KOPT-K1 (cell line): ENCODE data around the gene SLC7A8.

Experiments
- H3K27ac ChIP-seq: fragments of 200-600 bp; sonication (generic); 2 replicates; pipeline ENCODE4 v1.5.1; 2016; ENCODE audit warnings: antibody characterized with exemption, mild to moderate bottlenecking, low read depth, low read length; ENCODE audit not compliant: poor library complexity, severe bottlenecking
- H3K36me3 ChIP-seq: fragments of 200-600 bp; sonication (generic); 2 replicates; pipeline ENCODE4 v1.5.1; 2017; ENCODE audit warnings: antibody characterized with exemption, mild to moderate bottlenecking, low read length, moderate library complexity; ENCODE audit not compliant: insufficient read depth
- H3K9me3 ChIP-seq: fragments of 200-600 bp; sonication (generic); 2 replicates; pipeline ENCODE4 v1.5.1; 2017; ENCODE audit warnings: antibody characterized with exemption, low read length, mild to moderate bottlenecking; ENCODE audit not compliant: insufficient read depth, poor library complexity, severe bottlenecking

Gene SLC7A8

DNA sequence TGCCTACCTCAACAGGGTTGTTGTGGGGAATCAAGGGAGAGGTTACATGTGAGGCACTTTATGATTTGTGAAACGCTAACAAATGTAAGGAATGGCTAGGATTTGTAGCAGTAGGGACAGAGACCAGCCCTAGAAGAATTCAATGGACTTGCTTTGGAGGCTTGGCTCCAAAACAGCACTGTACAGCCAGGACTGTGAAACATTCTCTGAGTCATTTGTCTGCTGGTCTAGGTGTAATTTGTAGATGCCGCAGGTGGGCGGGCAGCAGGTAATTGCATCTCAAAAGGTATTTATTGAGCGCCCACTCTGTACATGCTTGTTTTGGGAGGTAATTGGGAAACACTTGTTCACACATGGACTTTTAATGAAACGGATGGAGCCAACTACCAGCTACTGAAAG is 11.4 kb downstream of the SLC7A8 start:
- Histone ChIP-seq H3K36me3 (no peaks in the 10 kb centered on the region), H3K27ac (no peak overlapping the region), H3K9me3 (no peaks in the 10 kb centered on the region)

DNA sequence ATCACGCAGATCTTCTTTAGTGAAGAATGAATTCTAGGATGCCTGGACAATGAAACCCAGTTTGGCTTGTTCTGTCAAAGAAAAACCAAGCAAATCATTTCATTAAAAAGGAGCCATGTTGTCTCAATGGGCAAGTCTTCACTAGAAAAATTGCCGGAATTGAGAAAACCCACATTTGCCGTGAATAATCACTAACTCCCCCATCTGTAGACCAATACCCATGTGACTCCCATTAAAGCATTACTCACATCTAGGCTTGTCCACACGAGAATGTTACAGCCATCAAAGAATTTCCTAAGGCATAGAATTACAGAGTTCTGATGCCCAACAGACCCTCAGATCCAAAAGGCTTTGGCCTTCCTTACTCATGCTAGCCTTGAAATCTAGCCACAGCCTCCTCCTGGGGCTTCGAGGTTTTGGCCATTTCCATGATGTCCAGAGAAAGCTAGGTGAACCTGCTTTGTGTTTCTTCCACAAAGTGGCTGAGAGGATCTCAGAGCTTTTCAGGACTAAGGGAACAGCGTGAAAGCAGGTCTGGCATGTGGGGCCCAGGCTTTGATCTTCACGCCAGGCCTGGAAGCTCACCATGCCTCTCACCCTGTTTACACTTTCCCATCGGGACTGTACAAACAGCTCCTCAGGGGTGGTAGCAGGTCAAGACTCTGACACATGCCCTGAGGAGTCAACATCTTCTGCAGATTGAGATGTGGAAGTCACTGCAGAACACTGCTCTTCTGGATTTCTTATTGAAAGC is 12.1 kb downstream of the SLC7A8 start:
- H3K36me3 ChIP-seq: no peaks in the 10 kb centered on the region

DNA sequence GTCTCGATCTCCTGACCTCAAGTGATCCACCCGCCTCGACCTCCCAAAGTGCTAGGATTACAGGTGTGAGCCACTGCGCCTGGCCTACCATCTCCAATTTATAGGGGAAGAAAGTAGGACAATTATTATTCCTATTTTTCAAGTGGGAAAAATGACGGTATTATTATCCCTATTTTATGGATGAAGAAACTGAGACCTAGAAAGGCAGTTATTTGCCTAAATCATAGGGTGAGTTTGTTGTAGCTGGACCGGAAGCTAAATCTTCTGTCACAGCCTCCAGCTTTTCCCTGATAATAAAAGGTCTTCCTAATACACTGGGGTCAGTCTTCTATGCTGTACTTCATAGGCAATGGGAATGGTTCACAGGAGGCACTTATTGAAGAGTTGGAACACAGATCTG is 13.8 kb downstream of the SLC7A8 start:
- Histone ChIP-seq H3K27ac (no peak overlapping the region), H3K36me3 (no peaks in the 10 kb centered on the region), H3K9me3 (no peaks in the 10 kb centered on the region)

More for the DNA sequence above, 12.1 kb downstream of the SLC7A8 start:
- no peaks in the 10 kb centered on the region for H3K9me3 ChIP-seq
- H3K27ac ChIP-seq: no peak overlapping the region

DNA sequence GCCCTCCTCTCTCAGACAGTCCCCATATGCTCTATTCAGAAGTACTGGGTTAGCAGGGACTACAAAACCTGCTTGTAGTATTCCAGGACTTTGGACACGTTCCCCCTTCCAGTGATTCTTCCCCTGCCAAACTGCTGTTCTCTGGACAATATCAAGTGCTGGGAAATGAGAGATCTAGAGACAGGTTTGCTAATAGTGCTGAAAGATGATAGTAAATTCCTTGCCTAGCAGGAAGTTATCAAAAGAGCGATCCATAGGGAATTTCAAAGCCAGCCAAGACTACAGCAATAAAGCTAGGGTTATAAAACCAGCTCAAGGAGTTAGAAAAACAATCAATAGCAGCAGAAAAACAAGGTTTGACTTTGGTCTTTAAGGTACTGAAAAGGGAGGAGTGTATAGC is 15.2 kb downstream of the SLC7A8 start:
- H3K27ac ChIP-seq: no peak overlapping the region
- H3K9me3 ChIP-seq: no peaks in the 10 kb centered on the region

DNA sequence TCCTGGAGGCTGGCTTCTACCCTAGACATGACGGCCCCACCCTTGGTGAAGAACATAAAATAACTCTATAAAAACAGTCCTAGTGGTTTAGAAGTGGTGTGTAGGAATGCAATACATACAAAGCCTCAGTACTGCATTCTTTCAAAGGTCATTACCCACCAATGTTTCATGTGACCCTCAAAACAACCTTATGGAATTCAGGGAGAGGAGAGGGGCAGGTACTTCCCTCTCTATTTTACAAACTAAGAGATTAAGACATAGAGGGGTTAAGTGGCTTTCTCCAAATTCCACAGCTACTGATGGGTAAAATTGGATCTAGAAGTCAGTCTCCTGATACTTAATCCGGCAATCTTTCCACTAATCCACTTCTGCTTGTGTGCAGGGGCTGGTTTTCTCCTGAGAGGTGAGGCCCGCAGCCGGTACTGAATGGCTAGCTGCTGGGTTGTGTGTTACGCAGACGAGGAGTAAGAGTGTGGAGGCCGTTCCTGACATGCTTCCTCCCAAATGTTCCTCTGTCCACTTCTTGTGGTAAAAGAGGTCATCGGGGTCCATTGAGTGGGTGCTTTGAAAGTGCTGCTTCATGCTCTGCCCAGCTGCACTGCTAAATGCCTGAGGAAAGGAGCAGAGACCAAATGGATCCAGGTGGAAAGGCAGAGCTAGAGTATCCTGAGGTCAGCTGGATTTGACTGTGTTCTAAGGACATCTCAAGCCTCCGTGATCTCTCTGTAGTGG is 16.2 kb downstream of the SLC7A8 start:
- H3K36me3 ChIP-seq: no peaks in the 10 kb centered on the region
- no peak overlapping the region for H3K27ac ChIP-seq
- H3K9me3 ChIP-seq: no peaks in the 10 kb centered on the region

More for the DNA sequence above, 15.2 kb downstream of the SLC7A8 start:
- H3K36me3 ChIP-seq: no peaks in the 10 kb centered on the region

DNA sequence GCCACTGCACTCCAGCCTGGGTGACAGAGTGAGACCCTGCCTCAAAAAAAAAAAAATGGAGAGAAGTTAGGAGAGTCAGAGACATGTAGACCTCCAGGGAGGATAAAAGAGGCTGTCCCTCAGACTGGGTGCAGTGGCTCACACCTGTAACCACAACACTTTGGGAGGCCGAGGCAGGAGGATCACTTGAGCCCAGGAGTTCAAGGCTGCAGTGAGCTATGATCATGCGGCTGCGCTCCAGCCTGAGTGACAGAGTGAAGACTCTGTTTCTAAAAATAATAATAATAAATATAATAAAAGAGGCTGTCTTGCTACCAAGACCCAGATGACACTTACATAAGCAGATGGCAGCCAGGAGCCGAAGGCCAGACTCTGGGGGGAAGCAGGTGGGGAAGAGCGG is 18.5 kb downstream of the SLC7A8 start:
- no peaks in the 10 kb centered on the region for H3K9me3 ChIP-seq
- no peaks in the 10 kb centered on the region for H3K36me3 ChIP-seq
- no peak overlapping the region for H3K27ac ChIP-seq

DNA sequence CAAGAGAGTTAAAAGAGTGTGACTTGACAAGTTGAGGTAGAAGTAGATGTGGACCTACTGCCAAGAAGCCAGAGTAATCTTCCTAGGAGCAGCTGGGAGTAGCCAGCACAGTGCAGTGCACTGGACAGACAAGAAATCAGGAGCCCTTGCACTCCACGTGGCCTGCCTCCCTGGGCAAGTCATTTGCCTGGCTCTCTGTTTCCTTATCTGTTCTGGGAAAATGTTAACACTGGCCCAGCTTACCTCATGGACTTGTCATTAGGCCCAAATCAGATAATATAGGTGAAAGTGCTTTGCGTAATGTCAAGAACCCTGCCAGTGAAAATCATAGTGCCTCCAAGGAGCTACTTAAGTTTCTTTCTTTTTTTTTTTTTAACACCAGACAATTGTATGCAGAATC is 19.2 kb downstream of the SLC7A8 start:
- Histone ChIP-seq H3K36me3 (no peaks in the 10 kb centered on the region), H3K9me3 (no peaks in the 10 kb centered on the region), H3K27ac (no peak overlapping the region)

DNA sequence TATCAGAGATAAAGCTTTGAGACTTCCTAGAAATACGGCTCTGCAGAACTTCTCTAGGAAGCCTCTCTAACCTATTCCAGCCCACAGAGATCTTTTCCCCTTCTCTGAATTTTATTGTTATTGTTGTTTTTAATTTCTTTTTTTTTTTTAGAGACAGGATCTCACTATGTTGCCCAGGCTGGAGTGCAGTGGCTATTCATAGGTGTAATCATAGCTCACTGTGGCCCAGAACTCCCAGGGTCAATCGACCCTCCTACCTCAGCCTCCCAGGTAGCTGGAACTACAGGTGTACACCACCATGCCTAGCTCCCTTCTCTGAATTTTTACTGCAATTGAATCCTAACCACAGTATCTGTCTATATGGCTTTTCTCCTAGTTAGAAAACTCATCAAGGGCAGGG is 19.6 kb downstream of the SLC7A8 start:
- no peaks in the 10 kb centered on the region for H3K9me3 ChIP-seq
- no peaks in the 10 kb centered on the region for H3K36me3 ChIP-seq
- no peak overlapping the region for H3K27ac ChIP-seq

DNA sequence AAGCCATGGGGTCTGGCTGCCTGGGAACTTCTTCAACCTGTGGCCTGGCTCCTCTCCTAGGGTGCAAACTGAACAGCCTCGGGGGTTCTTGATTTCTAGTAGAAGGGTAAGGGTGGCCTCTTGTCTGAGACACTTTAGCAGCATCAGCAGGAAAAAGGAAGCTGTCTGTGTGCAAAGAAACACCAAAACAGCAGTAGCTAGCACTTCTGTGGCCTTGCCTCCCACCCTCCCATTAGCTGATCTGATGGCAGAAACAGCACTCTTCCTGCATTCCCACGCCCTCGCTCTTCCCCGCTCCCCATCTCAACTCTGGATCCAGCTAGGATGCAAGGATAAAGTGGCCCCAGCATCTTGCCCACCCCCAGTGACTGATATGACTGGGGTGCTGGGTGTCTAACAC is 20.7 kb downstream of the SLC7A8 start:
- H3K27ac ChIP-seq: no peak overlapping the region
- H3K9me3 ChIP-seq: no peaks in the 10 kb centered on the region
- H3K36me3 ChIP-seq: no peaks in the 10 kb centered on the region

DNA sequence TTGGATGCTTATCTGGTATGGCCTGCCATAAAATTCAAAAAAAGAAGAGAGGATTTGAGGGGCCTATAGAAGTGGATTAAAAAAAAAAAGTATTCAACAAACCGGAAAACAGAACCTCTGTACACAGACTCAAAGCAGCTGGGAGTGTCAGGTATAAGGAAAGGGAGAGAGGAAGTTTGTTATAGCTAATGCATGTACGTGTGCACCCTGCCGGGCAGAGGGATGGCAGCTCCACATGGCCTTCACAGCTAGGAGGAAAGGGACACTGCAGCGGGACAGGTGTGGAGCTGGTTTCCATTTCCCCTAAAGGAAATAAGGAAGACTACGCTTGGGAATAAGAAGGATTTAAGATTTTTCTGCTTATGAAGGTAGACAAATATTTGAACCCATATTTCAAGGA is 21.5 kb downstream of the SLC7A8 start:
- Histone ChIP-seq H3K36me3 (no peaks in the 10 kb centered on the region), H3K27ac (no peak overlapping the region), H3K9me3 (no peaks in the 10 kb centered on the region)

DNA sequence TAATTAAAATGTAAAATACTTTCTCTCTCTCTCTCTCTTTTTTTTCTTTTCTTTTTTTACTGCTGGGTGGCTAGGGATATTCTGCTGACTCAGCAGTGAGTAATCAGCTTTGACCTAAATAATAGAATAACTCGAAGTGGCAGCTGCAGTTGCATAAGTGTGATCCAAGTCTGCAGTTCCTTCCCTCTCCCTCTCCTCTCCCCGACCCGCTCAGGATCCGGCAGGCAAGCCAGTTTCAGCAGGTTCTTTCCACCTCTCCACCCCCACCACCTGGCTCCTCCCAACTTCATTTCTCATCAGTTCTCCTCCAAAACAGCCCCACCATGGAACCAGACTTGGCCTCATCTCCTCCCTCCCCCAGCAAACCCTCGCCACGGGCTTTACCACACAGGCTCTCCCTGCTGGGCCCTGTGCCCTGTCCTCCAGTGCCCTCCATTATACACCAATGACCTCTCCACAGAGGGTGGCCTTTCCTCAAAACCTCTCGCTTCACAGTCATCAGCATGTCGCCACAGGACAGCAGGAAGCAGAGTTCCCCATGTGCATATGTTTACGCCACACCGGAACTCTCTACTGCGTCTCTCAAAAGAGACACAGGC is 22.4 kb downstream of the SLC7A8 start:
- no peaks in the 10 kb centered on the region for H3K9me3 ChIP-seq
- H3K36me3 ChIP-seq: no peaks in the 10 kb centered on the region
- H3K27ac ChIP-seq: no peak overlapping the region

DNA sequence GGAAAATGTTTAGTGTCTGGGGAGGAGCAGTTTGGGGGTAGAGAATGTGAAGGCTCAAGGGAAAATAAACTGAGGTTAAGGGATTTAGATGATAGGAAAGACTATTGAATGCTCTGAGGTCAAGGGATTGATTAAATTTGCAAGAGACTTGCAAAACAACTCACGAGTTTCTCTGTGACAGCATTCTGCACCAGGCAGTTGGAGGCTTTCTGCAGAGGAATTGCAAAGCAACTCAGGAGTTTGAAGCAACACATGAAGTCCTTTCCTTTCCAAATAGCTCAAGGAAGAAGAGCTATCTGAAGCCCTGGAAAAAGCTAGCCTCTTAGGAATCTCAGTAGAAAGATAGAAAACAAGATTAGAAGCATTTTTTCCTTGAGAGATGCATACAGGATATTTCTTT is 23.9 kb downstream of the SLC7A8 start:
- Histone ChIP-seq H3K9me3 (no peaks in the 10 kb centered on the region), H3K36me3 (no peaks in the 10 kb centered on the region), H3K27ac (no peak overlapping the region)

DNA sequence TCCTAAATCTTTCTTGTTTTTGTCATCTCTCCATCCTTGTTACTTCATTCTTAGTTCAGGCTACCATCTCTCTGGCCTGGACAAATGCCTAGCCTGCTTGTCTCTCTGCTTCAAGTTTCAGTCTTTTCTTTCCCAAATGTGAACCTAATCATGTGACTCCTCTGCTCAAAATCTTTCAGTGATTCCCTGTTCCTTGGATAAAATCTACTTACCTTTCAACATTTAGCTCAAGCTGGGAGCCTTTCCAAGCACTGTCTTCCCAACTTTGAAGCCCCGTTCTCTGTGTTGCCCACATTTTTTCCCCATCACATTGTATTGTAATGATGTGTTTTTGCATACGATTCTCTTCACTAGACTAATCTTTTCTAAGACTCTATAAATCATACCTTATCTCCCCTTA is 24.7 kb downstream of the SLC7A8 start:
- Histone ChIP-seq H3K9me3 (no peaks in the 10 kb centered on the region), H3K27ac (no peak overlapping the region), H3K36me3 (no peaks in the 10 kb centered on the region)

DNA sequence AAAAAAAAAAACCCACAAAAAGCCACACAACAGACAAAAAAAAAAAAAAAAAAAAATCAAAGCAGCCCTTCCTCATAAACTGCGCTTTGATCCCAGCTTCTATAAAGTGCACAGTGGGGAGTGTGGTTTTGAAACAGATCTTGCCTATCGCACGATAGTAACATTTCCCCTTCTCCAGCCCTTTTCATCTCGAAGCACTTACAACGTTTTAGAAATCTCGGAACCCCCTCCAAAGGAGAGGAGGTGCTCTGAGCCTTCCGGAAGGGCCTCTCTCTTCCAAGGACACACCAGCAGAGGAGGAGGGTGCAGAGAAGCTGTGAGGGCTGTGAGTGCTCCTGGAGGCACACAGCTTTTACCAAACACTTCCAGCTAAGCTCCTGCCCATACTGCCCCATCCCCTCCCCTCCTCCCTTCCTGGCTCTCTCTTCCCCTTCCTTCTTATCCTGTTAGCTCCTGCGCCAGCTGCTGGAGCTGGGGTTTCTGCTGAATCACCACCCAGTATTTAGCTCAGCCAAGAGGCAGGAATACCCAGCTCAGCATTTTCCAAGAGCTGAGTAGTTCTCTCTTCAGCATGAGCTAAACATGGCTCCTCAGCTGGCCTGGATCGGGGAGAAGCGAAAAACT is 28.4 kb downstream of the SLC7A8 start:
- Histone ChIP-seq H3K9me3 (no peaks in the 10 kb centered on the region), H3K36me3 (no peaks in the 10 kb centered on the region), H3K27ac (no peak overlapping the region)
